Neural cell (in vitro differentiated cells): ENCODE measurements around the gene REG3A. TPM values are rescaled to one million over a fixed set of nuclear protein-coding genes. Genes with fewer than 3 reads are reported as not detected.

Experiments
- H2AFZ ChIP-seq: fragments of 200-600, 300-800 bp; sonication (generic), shearing (Covaris generic); 2 replicates; pipeline ENCODE4 v1.6.0; 2014; ENCODE audit warnings: low read depth, mild to moderate bottlenecking, antibody characterized with exemption, low read length, moderate library complexity
- H3F3A ChIP-seq: fragments of 200-600 bp; shearing (Covaris generic); 2 replicates; pipeline ENCODE4 v1.6.1; 2016; ENCODE audit warnings: mild to moderate bottlenecking, moderate library complexity, mixed read lengths, antibody characterized with exemption, low read length; ENCODE audit not compliant: insufficient read depth, poor library complexity, severe bottlenecking
- H3K27ac ChIP-seq: fragments of 200-600, 300-800 bp; sonication (generic), shearing (Covaris generic); 2 replicates; pipeline ENCODE4 v1.5.1; 2014; ENCODE audit warnings: mild to moderate bottlenecking, low read length, moderate library complexity
- H3K27me3 ChIP-seq: fragments of 300-800, 200-600 bp; sonication (generic), shearing (Covaris generic); 2 replicates; pipeline ENCODE4 v1.6.0; 2014; ENCODE audit warnings: mild to moderate bottlenecking, low read depth, low read length, moderate library complexity; ENCODE audit not compliant: insufficient read depth
- H3K36me3 ChIP-seq: fragments of 300-800, 200-600 bp; sonication (generic), shearing (Covaris generic); 2 replicates; pipeline ENCODE4 v1.5.1; 2014; ENCODE audit warnings: mild to moderate bottlenecking, antibody characterized with exemption, low read length, moderate library complexity; ENCODE audit not compliant: insufficient read depth
- H3K4me2 ChIP-seq: fragments of 300-800, 200-600 bp; sonication (generic), shearing (Covaris generic); 2 replicates; pipeline ENCODE4 v1.6.0; 2014; ENCODE audit warnings: mild to moderate bottlenecking, low read length
- H3K4me3 ChIP-seq: fragments of 300-800, 200-600 bp; sonication (generic), shearing (Covaris generic); 2 replicates; pipeline ENCODE4 v1.5.1; 2014; ENCODE audit warnings: mild to moderate bottlenecking, low read length, moderate library complexity
- H3K79me2 ChIP-seq: fragments of 200-600 bp; shearing (Covaris generic); replicated peaks from 2 replicates; pipeline ENCODE4 v1.6.0; 2014; ENCODE audit warnings: mild to moderate bottlenecking, low read length, moderate library complexity; ENCODE audit not compliant: insufficient read depth
- H3K9ac ChIP-seq: fragments of 300-800, 200-600 bp; sonication (generic), shearing (Covaris generic); 2 replicates; pipeline ENCODE4 v1.6.1; 2016; ENCODE audit warnings: mild to moderate bottlenecking, low read length, mixed read lengths
- H3K9me2 ChIP-seq: fragments of 200-600 bp; shearing (Covaris generic); 2 replicates; pipeline ENCODE4 v1.6.1; 2016; ENCODE audit warnings: mild to moderate bottlenecking, low read length, mixed read lengths; ENCODE audit not compliant: insufficient read depth
- H3K9me3 ChIP-seq: fragments of 200-600, 300-800 bp; sonication (generic), shearing (Covaris generic); 2 replicates; pipeline ENCODE4 v1.6.1; 2016; ENCODE audit warnings: mild to moderate bottlenecking, mixed run types, low read length, moderate library complexity, mixed read lengths
- H4K20me1 ChIP-seq: fragments of 200-600 bp; shearing (Covaris generic); 2 replicates; pipeline ENCODE4 v1.6.1; 2016; ENCODE audit warnings: mild to moderate bottlenecking, mixed run types; ENCODE audit not compliant: insufficient read depth
- CTCF ChIP-seq: fragments of 450-650 bp; IDR thresholded peaks from 2 replicates; pipeline ENCODE4 v1.5.1; 2014; ENCODE audit warnings: antibody characterized with exemption, mild to moderate bottlenecking, moderate library complexity; ENCODE audit not compliant: poor library complexity, severe bottlenecking
- EP300 ChIP-seq: fragments of 450-650 bp; conservative IDR thresholded peaks from 2 replicates; pipeline ENCODE4 v1.6.1; 2014; ENCODE audit warnings: antibody characterized with exemption, mild to moderate bottlenecking, moderate library complexity; ENCODE audit not compliant: poor library complexity, severe bottlenecking
- EZH2 ChIP-seq: fragments of 200-600, 300-800 bp; shearing (Covaris generic), sonication (generic); IDR thresholded peaks from 2 replicates; pipeline ENCODE4 v1.6.1; 2014; ENCODE audit warnings: antibody characterized with exemption, low read length, borderline replicate concordance, mild to moderate bottlenecking; ENCODE audit not compliant: insufficient read depth, poor library complexity, severe bottlenecking
- MXI1 ChIP-seq: fragments of 450-650 bp; conservative IDR thresholded peaks from 2 replicates; pipeline ENCODE4 v1.6.1; 2014; ENCODE audit warnings: antibody characterized with exemption, mild to moderate bottlenecking; ENCODE audit not compliant: poor library complexity, severe bottlenecking
- POLR2AphosphoS5 ChIP-seq: IDR thresholded peaks from 2 replicates; pipeline ENCODE4 v1.6.1; 2012
- RAD21 ChIP-seq: fragments of 450-650 bp; conservative IDR thresholded peaks from 2 replicates; pipeline ENCODE4 v1.6.1; 2014; ENCODE audit warnings: antibody characterized with exemption, mild to moderate bottlenecking, moderate library complexity
- REST ChIP-seq: IDR thresholded peaks from 2 replicates; pipeline ENCODE4 v1.6.1; 2012; ENCODE audit warnings: borderline replicate concordance
- SMC3 ChIP-seq: fragments of 450-650 bp; conservative IDR thresholded peaks from 2 replicates; pipeline ENCODE4 v1.6.1; 2014; ENCODE audit warnings: antibody characterized with exemption, mild to moderate bottlenecking, moderate library complexity; ENCODE audit not compliant: poor library complexity
- TAF1 ChIP-seq: IDR thresholded peaks from 2 replicates; pipeline ENCODE4 v1.6.1; 2012; ENCODE audit warnings: low read depth
- polyA plus RNA-seq: library from polyadenylated mRNA; depleted of rRNA; stranded (reverse); fragments of >200 nt; gene quantifications from 2 replicates; pipeline ENCODE4 v1.2.3, GENCODE V29; 2014

Gene REG3A
- polyA plus RNA-seq, 1 donor from 2014 or later = not detected

GRCh38 chr2:79138385-79138784 lies 21.2 kb downstream of the REG3A start:
- Histone ChIP-seq H3K27ac (no peak overlapping the region), H3K9me3 (no peaks in the 10 kb centered on the region), H2AFZ (no peak overlapping the region), H3F3A (no peaks in the 10 kb centered on the region), H3K27me3 (no peaks in the 10 kb centered on the region), H3K9me2 (no peaks in the 10 kb centered on the region), H3K36me3 (no peaks in the 10 kb centered on the region), H3K79me2 (no peaks in the 10 kb centered on the region), H4K20me1 (no peaks in the 10 kb centered on the region), H3K4me2 (no peak overlapping the region), H3K9ac (no peak overlapping the region), H3K4me3 (no peak overlapping the region)
- no peak for TF ChIP-seq MXI1
- TF ChIP-seq SMC3 = no peak
- TF ChIP-seq POLR2AphosphoS5 = no peak
- TF ChIP-seq RAD21 = no peak
- TF ChIP-seq EZH2 = no peak
- TF ChIP-seq EP300 = no peak
- no peak for TF ChIP-seq CTCF
- no peak for TF ChIP-seq TAF1
- TF ChIP-seq REST = no peak

GRCh38 chr2:79131687-79132086 lies 27.9 kb downstream of the REG3A start:
- Histone ChIP-seq H3K79me2 (no peaks in the 10 kb centered on the region), H3K27ac (no peak overlapping the region), H3K9me3 (no peaks in the 10 kb centered on the region), H3K4me3 (no peak overlapping the region), H3K27me3 (no peaks in the 10 kb centered on the region), H3K4me2 (no peak overlapping the region), H3K36me3 (no peaks in the 10 kb centered on the region), H3K9ac (no peak overlapping the region), H4K20me1 (no peaks in the 10 kb centered on the region), H3F3A (no peaks in the 10 kb centered on the region), H3K9me2 (no peaks in the 10 kb centered on the region), H2AFZ (no peak overlapping the region)
- TF ChIP-seq RAD21 (no peak), TAF1 (no peak), CTCF (no peak), POLR2AphosphoS5 (no peak), EZH2 (no peak), REST (no peak), EP300 (no peak), MXI1 (no peak), SMC3 (no peak)
